SK-MEL-5 (cell line): ENCODE results near the gene CHST15. TPM values are rescaled to one million over a fixed set of nuclear protein-coding genes. Genes with fewer than 3 reads are reported as not detected.

Source experiments
- DNase-seq: peaks from one replicate; pipeline ENCODE4 v3.0.0-alpha.2; 2016; ENCODE audit warnings: low read depth, low spot score
- in situ Hi-C: cut with HindIII; loops from 2 replicates; pipeline ENCODE4 v1.10.0; 2016; ENCODE audit warnings: low sequenced_read_pairs, high pct_unique_total_duplicates, low pct_unique_long_range_greater_than_20kb
- total RNA-seq: library from RNA; depleted of rRNA; stranded (reverse); fragments of >200 nt; shearing (Covaris generic); gene quantifications from 2 replicates; pipeline ENCODE4 v1.2.3, GENCODE V29; 2014

The CHST15 gene
- total RNA-seq, 1 experiment from 2014 or later, result not detected

DNA sequence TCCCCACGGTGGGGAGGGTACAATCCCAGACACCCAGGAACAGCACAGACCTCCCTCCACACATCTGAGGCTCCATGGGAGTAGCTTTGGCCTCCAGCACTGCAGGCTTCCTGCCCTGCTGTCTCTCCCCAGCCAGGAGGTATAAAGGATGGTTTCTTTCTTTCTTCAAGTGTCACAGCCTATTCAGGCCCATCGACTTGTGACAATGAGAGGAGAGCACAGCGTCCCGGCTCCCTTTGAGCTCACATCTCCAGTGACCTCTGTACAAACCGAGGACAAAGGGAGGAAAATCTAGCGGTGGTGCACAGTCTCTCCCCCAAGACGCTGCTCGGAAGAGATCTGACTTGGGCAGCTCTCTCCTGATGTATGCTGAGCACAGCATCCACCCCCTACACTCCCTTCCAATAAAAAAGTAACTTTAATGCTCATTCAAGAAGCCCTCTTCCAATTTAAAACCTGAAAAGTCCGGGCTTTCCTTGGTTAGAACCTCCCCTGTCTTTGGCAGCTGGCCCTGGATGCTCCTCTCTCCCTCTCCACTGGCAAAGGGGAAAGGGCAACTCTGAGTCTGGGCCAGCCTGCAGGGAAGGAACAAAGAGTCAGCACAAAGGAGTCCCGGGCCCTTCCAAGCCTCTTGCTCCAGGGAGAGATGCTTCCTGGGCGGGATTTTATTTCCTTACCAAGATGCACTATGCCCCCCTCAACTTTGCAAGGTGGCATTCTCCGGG, 18.0 kb downstream of the CHST15 start:
- DNase-seq, result no peak
- in situ Hi-C loops, result no loop called here

DNA sequence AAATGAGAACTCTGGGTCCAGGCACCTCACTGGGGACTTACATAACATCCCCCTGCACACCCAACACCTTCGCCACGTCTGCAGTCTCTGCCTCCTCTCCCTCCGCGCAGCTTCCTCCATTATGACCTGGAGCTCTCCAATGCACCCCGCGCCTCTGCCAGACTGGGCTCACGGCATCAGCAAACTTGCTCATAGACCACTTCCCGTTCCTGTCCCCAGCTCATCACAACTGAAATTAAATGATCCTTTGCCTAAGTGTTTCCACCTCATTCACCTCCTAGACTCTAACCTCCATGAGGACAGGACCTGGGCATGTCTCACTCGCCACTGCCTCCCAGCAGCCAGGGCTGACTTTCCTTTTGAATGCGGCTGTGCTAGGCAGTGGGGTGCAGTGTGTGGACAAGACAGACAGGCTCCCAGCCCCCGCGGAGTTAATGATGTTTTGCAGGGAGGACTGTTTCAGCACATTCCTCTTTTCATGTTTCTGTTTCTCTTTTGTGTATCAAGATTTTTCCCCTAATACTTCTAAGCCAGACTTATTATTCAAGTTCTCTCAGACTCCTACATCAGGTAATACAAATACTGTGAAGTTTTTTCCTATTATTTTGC, 18.8 kb downstream of the CHST15 start:
- no peak for DNase-seq
- in situ Hi-C loops, result no loop called here

GRCh38 chr10:124073978-124074377, 19.4 kb downstream of the CHST15 start:
- no peak for DNase-seq
- in situ Hi-C loops, result no loop called here

GRCh38 chr10:124072541-124072940, 20.9 kb downstream of the CHST15 start:
- no peak for DNase-seq
- in situ Hi-C loops, result no loop called here

DNA sequence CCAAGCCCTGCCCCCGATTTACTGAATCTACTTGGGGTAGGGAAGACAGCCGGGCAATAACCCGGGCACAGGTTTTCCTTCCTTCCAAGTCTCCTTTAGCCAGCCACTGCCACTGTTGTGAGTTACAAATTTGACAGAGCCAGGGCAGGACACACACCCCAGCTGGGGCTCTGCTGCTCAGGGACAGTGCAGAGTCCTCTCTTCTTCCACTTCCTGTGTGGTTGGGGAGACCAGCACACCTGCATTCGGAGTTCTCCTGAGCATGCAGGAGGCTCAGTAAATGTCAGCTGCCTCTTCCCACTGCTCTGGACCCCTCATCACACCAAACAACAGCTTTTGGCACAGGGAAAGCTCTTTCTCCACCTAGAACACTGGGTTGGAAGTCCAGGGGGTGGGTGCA, 21.3 kb downstream of the CHST15 start:
- no peak for DNase-seq

DNA sequence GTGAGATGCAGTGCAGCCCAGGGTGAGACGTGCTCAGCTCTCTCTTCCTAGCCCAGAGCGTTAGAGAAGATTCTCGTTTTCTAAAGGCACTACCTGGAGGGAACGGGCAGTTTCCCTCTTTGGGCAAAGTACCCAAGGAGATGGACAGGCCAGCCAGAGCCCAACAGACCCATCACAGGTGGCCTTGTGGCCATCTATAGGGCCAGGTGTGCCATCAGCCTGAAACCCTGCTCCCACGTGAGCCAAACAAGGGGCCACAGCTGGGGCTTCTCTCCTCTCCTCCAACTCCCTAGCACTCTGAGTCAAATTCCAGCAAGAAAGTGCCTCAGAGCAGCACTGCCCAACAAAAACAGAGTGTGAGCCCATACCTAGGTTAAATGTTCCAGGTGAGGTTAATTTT, 22.3 kb downstream of the CHST15 start:
- in situ Hi-C loops, result no loop called here
- no peak for DNase-seq

More for the DNA sequence above, 21.3 kb downstream of the CHST15 start:
- in situ Hi-C loops, result no loop called here

DNA sequence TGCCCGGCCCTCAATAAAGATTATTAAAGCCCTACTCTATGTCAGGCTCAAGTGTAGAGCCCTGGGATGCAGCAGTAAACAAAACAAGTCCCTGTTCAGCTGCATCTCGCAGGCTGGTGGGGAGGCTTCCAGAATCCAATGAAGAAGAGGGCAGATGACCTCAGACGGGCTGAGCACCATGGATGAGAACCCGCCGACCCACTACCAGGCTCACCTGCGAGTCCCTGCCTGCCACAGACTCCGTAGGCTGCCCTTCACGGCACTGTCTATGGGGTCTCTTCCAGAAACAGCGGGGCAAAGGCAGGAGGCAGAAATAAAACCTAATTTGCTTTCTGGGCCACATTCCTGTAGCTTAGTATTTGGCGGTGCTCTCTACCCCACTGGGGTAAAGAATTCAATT, 22.7 kb downstream of the CHST15 start:
- in situ Hi-C loops, result no loop called here
- no peak for DNase-seq

- in situ Hi-C loops, result no loop called here
- DNase-seq, result no peak
Measured at GRCh38 chr10:124069341-124070264, 23.8 kb downstream of the CHST15 start.

GRCh38 chr10:124068929-124069328, 24.5 kb downstream of the CHST15 start:
- in situ Hi-C loops, result no loop called here
- no peak for DNase-seq

- no peak for DNase-seq
- in situ Hi-C loops, result no loop called here
Measured at GRCh38 chr10:124067825-124068400, 25.5 kb downstream of the CHST15 start.

DNA sequence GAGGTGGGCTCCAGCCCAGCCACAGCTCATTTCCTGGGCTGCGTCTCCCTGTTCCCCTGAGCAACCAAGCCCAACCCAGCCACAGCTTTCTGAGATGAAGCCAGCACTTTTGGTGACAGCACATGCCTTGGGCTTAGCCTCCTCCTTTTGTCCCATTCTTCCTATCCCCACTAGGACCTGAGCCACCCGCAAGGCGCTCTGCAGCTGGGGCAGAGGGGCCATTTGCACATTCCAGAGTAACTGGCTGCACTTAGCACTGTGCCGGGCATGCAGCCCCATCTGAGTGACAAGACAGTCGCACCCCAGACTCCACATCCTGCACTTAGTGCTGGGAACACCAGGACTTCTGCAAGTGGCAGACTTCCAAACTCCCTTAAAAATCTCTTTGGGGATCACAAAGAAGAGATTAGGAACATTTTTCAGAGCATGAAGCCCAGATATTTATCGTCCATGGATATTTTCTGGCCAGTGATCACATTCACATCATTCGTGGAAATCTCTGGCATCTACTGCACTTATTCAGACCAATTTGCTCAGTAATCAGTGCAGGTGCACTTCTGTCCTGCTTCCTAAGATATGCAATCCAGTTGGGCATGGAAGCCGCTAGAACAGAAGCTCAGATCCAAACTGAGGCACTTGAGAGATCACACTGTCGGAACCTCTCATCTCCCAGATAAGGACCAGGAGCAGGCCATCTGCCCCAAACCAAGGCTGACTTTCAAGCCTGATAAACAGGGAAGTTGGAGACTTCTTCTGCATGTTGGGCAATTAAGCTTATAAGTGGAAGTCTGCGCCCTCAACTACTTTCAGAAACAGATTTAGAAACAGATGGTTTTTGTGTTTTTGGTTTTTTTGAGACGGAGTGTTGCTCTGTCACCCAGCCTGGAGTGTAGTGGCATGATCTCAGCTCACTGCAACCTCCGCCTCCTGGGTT, 26.4 kb downstream of the CHST15 start:
- no peak for DNase-seq

DNA sequence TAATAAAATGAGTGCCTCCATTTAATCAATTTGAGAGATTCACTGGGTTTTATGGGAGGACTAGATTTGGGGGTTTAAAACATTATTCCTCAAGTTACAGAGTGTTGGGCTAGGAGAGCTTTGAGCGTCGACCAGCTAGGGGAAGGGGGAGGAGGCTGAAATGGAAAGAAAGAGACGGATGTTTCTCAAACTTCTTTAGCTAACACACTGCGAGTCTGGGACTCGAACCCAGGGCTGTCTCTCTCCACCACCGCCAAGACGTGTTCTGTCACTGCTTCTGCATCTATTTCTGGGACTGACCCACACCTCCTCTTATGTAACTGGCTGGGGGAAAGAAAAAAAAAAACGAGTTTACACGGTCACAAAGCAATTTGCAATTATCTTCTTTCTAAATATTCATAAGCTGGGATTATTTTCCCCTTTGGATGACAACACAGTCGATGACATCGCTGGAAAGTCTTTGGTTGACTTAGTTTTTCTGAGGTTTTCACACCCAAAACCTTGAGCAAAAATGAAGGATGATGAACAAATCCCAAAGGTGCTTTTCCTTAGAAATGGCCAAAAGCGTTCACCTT, 27.2 kb downstream of the CHST15 start:
- no peak for DNase-seq
- in situ Hi-C loops, result no loop called here

More for the DNA sequence above, 26.4 kb downstream of the CHST15 start:
- in situ Hi-C loops, result no loop called here

DNA sequence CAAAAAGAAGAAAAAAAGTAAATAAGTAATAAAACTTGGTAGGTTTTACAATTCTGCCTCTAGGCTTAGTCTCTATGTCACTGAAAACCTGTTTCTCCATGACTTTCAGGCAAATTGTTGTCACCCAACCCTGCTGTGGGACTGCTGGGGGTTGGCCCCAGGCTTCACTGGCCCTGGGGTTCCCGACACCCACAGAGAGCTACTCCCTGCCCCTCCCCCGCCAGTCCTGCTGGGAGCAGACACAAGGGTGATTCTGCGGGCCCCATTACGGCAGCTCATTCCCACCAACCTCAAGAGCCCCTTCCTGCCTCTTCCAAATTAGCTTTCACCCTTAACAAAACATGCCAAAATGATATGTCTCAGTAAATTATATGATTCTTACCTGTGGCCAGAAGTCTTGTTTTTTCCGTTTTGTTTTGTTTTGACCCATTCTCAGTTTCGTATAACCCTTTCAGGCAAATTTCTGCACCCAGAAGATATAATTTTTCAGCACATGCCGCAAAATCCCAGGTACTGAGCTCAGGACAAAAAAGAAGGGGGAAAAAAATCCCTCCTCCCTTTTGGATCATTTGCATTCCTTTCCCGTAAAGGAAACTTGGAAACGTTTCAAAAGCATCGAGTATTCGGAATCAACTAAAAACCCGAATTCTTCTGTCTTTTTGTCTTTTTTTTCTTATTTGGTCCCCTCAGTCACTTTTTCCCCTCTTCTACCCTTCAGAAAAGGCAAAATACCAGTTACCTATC, 27.8 kb downstream of the CHST15 start:
- no peak for DNase-seq
- in situ Hi-C loops, result no loop called here

DNA sequence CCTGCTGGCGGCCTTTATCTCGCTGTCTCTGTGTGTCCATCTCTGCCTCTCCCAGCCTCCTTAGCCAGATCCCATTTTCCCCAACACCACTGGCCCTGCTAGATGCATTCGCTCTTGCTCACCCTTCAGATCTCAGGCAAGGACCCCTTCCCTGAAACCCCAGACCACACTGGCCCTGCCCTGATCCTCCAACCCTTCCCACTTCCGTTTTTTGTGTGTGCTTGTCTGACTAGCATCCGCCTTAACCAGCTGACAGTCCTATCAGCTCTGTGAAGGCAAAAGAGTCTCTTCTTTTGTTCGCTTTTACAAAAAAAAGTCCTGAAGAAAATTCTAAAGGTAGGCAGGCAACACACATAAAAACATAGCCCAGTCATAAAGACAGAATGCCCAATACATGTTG, 28.7 kb downstream of the CHST15 start:
- in situ Hi-C loops, result no loop called here
- no peak for DNase-seq

DNA sequence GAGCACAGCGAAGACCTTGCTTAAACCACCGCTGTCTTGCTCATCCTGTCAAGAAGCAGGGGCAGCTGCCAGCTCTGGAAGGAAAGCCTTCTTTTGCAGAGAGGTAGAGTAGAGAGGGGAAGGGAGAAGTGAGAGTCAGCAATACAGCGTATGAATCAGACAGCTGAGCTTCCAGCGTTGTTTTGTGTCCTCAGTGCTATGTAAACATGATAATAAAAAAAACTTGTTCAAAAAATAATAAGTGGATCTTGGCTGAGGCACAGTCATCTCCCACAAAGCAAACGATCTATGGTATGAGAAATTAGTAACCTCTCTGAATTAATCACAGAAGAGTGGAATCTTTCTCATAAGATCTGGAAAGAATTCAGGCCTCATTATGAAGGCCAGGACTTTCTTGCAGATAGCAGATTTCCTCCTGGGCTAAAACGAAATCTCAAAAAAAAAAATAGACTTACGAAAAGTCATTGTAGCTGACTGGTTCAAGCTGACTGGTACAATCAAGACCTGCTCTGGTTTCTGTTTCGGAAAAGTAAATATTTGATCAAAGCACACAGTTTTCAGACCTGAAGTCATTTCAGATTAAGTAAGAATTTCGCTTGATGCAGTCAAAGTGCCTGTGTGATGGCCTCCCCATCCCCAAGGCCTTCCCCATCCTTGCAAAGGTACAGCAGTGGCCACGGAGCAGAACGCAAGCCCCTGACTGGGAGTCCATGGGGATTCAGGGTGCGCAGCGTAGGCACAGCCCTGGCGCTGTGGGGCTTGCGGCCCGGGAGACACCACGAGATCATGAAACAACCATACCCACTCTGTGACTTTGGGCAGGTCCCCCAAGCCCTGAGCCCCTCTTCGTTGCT, 29.4 kb downstream of the CHST15 start:
- DNase-seq, result no peak
- in situ Hi-C loops, result no loop called here
